WTC11 (cell line): Measurements from ENCODE around the gene OS9. TPM values are rescaled to one million over a fixed set of nuclear protein-coding genes. Genes with fewer than 3 reads are reported as not detected.
"Not testable (repeated sequence)": the region's sequence is repeated elsewhere in the genome, so short reads cannot be mapped to it uniquely, and the experiment has no call there.

Source experiments
- ATAC-seq: fragments of 200-7000 bp; cut with Tn5 transposase; 2 replicates; pipeline ENCODE4 v1.10.0; 2021; ENCODE audit warnings: mild to moderate bottlenecking, moderate library complexity
- CTCF ChIA-PET: fragments of 300-600 bp; sonication (Branson Sonifier 250); formaldehyde crosslinking; loops from one replicate; lab custom pipeline; 2021; ENCODE audit warnings: antibody characterized with exemption; lab: Charles Lee
- POLR2A ChIA-PET: fragments of 350-600 bp; sonication (Branson Sonifier 250); formaldehyde crosslinking; loops from one replicate; lab custom pipeline; 2021; ENCODE audit warnings: antibody characterized with exemption; lab: Charles Lee
- DNase-seq: peaks from one replicate; pipeline ENCODE4 v3.0.0; 2021; ENCODE audit warnings: low spot score
- H3K27ac Mint-ChIP-seq: 2 replicates; pipeline ENCODE4 v1.8.0; 2021; ENCODE audit warnings: mixed read lengths
- H3K27me3 Mint-ChIP-seq: 2 replicates; pipeline ENCODE4 v1.8.0; 2021; ENCODE audit warnings: low read depth, mild to moderate bottlenecking, moderate library complexity, mixed read lengths
- H3K36me3 Mint-ChIP-seq: 2 replicates; pipeline ENCODE4 v1.8.0; 2021; ENCODE audit warnings: mixed read lengths
- H3K4me1 Mint-ChIP-seq: 2 replicates; pipeline ENCODE4 v1.8.0; 2022; ENCODE audit warnings: mixed read lengths
- H3K4me3 Mint-ChIP-seq: 2 replicates; pipeline ENCODE4 v1.8.0; 2021; ENCODE audit warnings: mild to moderate bottlenecking, moderate library complexity, mixed read lengths
- H3K9me3 Mint-ChIP-seq: 2 replicates; pipeline ENCODE4 v1.8.0; 2021; ENCODE audit warnings: mixed read lengths
- CREB1 ChIP-seq: sonication (generic); formaldehyde crosslinking; IDR thresholded peaks from 2 replicates; pipeline ENCODE4 v1.8.0; 2023; ENCODE audit warnings: mild to moderate bottlenecking, missing genetic modification reagents
- JAZF1 ChIP-seq: fragments of 250-450 bp; sonication (Bioruptor Pico); IDR thresholded peaks from 2 replicates; pipeline ENCODE4 v1.9.0; 2021; ENCODE audit warnings: moderate library complexity, mild to moderate bottlenecking, inconsistent platforms
- NFYB ChIP-seq: sonication (generic); formaldehyde crosslinking; conservative IDR thresholded peaks from 2 replicates; pipeline ENCODE4 v1.8.0; 2022; ENCODE audit warnings: low read depth, missing genetic modification reagents
- NR1H2 ChIP-seq: sonication (generic); formaldehyde crosslinking; IDR thresholded peaks from 2 replicates; pipeline ENCODE4 v1.9.0; 2021; ENCODE audit warnings: mild to moderate bottlenecking, moderate library complexity, missing genetic modification reagents
- NR2C2 ChIP-seq: sonication (generic); formaldehyde crosslinking; IDR thresholded peaks from 2 replicates; pipeline ENCODE4 v1.8.0; 2022; ENCODE audit warnings: mild to moderate bottlenecking, missing genetic modification reagents
- TEAD4 ChIP-seq: sonication (generic); formaldehyde crosslinking; IDR thresholded peaks from 2 replicates; pipeline ENCODE4 v1.8.0; 2022; ENCODE audit warnings: mild to moderate bottlenecking, missing genetic modification reagents
- ZBTB21 ChIP-seq: sonication (generic); formaldehyde crosslinking; IDR thresholded peaks from 2 replicates; pipeline ENCODE4 v1.8.1; 2023; ENCODE audit warnings: mild to moderate bottlenecking, missing genetic modification reagents, borderline replicate concordance
- ZNF263 ChIP-seq: sonication (generic); formaldehyde crosslinking; IDR thresholded peaks from 2 replicates; pipeline ENCODE4 v1.8.1; 2022; ENCODE audit warnings: low read depth, mild to moderate bottlenecking, moderate library complexity, missing genetic modification reagents
- ZNF396 ChIP-seq: fragments of 250-450 bp; sonication (Bioruptor Pico); IDR thresholded peaks from 2 replicates; pipeline ENCODE4 v1.8.0; 2021; ENCODE audit warnings: mild to moderate bottlenecking, moderate library complexity, borderline replicate concordance
- ZNF416 ChIP-seq: fragments of 250-450 bp; sonication (Bioruptor Pico); IDR thresholded peaks from 2 replicates; pipeline ENCODE4 v1.9.0; 2021; ENCODE audit warnings: mild to moderate bottlenecking, inconsistent platforms
- total RNA-seq: library from RNA; stranded (reverse); gene quantifications from 3 replicates; pipeline ENCODE4 v1.2.3, GENCODE V29; 2021
- TF ChIP-seq, protein P1 (sequence below): fragments of 200-600 bp; IDR thresholded peaks from 2 replicates; pipeline ENCODE4 v1.8.0; 2022; ENCODE audit warnings: antibody characterized with exemption
- TF ChIP-seq, protein P2 (sequence below): sonication (generic); formaldehyde crosslinking; conservative IDR thresholded peaks from 2 replicates; pipeline ENCODE4 v1.8.1; 2023; ENCODE audit warnings: mild to moderate bottlenecking, low read depth, missing genetic modification reagents, moderate library complexity
- TF ChIP-seq, protein P3 (sequence below): sonication (generic); formaldehyde crosslinking; IDR thresholded peaks from 2 replicates; pipeline ENCODE4 v1.8.0; 2022; ENCODE audit warnings: mild to moderate bottlenecking, missing genetic modification reagents
- TF ChIP-seq, protein P4 (sequence below): sonication (generic); formaldehyde crosslinking; IDR thresholded peaks from 2 replicates; pipeline ENCODE4 v1.8.1; 2023; ENCODE audit warnings: mild to moderate bottlenecking, moderate library complexity, missing genetic modification reagents
- TF ChIP-seq, protein P5 (sequence below): fragments of 250-450 bp; sonication (Bioruptor Pico); IDR thresholded peaks from 2 replicates; pipeline ENCODE4 v1.8.0; 2021; ENCODE audit warnings: mild to moderate bottlenecking
- TF ChIP-seq, protein P6 (sequence below): sonication (generic); formaldehyde crosslinking; IDR thresholded peaks from 2 replicates; pipeline ENCODE4 v1.8.1; 2022; ENCODE audit warnings: low read depth, mild to moderate bottlenecking, moderate library complexity, missing genetic modification reagents, borderline replicate concordance
- TF ChIP-seq, protein P7 (sequence below): sonication (generic); formaldehyde crosslinking; IDR thresholded peaks from 2 replicates; pipeline ENCODE4 v1.8.0; 2022; ENCODE audit warnings: missing genetic modification reagents

Gene OS9
- total RNA-seq, 1 experiment from 2014 or later, result 77.5 TPM

DNA sequence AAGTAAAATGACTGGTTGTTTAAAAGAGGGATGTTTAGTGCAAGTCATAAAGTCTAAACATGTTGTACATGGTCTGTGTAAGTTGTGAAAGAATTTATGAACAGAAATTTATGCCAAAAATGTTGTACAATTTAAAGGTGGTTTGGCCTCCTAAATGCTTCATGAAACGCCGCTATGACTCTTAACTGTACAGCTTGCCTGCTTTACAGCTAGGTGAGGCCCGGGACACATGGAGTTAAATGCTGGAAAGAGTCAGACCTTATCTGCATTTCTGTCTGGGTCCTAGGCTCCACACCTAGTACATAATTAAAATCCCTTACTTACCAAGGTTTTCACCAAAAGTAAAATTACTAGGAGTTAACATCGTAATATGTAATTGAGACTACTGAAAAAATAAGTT, 32.6 kb upstream of the OS9 start:
- H3K9me3 Mint-ChIP-seq, result peaks cover 78% of the 10 kb centered on the region
- H3K4me3 Mint-ChIP-seq, result no peak overlapping the region
- H3K27me3 Mint-ChIP-seq, result peaks cover 53% of the 10 kb centered on the region
- ChIA-PET POLR2A (no interaction called here), CTCF (interaction anchor here (1.1 kb wide), 1 partner anchor 30 kb away, joined by 3 read pairs; no protein-coding TSS in a partner anchor)
- TF ChIP-seq, protein P1, sequence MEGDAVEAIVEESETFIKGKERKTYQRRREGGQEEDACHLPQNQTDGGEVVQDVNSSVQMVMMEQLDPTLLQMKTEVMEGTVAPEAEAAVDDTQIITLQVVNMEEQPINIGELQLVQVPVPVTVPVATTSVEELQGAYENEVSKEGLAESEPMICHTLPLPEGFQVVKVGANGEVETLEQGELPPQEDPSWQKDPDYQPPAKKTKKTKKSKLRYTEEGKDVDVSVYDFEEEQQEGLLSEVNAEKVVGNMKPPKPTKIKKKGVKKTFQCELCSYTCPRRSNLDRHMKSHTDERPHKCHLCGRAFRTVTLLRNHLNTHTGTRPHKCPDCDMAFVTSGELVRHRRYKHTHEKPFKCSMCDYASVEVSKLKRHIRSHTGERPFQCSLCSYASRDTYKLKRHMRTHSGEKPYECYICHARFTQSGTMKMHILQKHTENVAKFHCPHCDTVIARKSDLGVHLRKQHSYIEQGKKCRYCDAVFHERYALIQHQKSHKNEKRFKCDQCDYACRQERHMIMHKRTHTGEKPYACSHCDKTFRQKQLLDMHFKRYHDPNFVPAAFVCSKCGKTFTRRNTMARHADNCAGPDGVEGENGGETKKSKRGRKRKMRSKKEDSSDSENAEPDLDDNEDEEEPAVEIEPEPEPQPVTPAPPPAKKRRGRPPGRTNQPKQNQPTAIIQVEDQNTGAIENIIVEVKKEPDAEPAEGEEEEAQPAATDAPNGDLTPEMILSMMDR, result no peak
- TF ChIP-seq NFYB (CRISPR knock-in tag), result no peak
- TF ChIP-seq ZNF416, result no peak
- no peak for DNase-seq
- H3K36me3 Mint-ChIP-seq, result peaks cover 27% of the 10 kb centered on the region
- H3K4me1 Mint-ChIP-seq, result no peaks in the 10 kb centered on the region
- ATAC-seq, result no peak
- no peak overlapping the region for H3K27ac Mint-ChIP-seq

DNA sequence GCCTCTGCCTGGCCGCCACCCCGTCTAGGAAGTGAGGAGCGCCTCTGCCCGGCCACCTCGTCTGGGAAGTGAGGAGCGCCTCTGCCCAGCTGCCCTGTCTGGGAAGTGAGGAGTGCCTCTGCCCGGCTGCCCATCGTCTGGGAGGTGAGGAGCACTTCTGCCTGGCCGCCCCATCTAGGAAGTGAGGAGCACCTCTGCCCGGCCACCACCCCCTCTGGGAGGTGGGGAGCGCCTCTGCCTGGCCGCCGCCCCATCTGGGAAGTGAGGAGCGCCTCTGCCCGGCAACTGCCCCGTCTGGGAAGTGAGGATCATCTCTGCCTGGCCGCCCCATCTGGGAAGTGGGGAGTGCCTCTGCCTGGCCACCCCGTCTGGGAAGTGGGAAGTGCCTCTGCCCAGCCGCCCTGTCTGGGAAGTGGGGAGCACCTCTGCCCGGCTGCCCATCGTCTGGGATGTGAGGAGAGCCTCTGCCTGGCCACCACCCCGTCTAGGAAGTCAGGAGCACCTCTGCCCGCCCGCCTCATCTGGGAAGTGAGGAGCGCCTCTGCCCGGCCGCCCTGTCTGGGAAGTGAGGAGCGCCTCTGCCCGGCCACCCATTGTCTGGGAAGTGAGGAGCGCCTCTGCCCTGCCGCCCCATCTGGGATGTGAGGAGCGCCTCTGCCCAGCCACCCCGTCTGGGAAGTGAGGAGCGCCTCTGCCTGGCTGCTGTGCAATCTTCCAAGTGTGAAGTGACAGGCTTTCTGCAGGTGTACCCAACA, 28.7 kb upstream of the OS9 start:
- H3K27ac Mint-ChIP-seq, POLR2A ChIA-PET, DNase-seq, CTCF ChIA-PET, ATAC-seq, H3K4me3 Mint-ChIP-seq, H3K4me1 Mint-ChIP-seq: not testable (repeated sequence)
- H3K36me3 Mint-ChIP-seq, result peaks cover 23% of the 10 kb centered on the region
- peaks cover 60% of the 10 kb centered on the region for H3K9me3 Mint-ChIP-seq
- H3K27me3 Mint-ChIP-seq, result peaks cover 34% of the 10 kb centered on the region

DNA sequence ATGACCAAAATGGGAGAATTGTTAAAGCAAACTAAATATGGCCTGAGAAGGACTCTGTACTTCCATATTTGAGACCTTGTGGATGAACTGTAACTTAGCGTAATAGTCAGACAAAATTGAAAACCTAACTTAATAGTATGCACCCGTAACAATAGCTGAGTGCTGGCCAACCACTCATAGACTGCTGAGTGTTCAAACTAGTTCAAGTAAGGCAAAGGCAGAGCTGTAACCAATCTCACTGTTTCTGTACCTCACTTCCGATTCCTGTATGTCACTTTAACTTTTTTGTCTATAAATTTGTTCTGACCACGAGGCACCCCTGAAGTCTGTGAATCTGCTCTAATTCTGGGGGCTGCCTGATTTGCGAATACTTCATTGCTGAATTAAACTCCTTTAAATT, 27.0 kb upstream of the OS9 start:
- ATAC-seq (no peak), DNase-seq (no peak)
- TF ChIP-seq CREB1 (CRISPR knock-in tag) (no peak), ZNF396 (CRISPR knock-in tag) (no peak), TEAD4 (no peak), JAZF1 (CRISPR knock-in tag) (no peak), NR1H2 (CRISPR knock-in tag) (no peak), NR2C2 (no peak), ZBTB21 (CRISPR knock-in tag) (no peak), ZNF263 (CRISPR knock-in tag) (no peak)
- TF ChIP-seq, protein P2, sequence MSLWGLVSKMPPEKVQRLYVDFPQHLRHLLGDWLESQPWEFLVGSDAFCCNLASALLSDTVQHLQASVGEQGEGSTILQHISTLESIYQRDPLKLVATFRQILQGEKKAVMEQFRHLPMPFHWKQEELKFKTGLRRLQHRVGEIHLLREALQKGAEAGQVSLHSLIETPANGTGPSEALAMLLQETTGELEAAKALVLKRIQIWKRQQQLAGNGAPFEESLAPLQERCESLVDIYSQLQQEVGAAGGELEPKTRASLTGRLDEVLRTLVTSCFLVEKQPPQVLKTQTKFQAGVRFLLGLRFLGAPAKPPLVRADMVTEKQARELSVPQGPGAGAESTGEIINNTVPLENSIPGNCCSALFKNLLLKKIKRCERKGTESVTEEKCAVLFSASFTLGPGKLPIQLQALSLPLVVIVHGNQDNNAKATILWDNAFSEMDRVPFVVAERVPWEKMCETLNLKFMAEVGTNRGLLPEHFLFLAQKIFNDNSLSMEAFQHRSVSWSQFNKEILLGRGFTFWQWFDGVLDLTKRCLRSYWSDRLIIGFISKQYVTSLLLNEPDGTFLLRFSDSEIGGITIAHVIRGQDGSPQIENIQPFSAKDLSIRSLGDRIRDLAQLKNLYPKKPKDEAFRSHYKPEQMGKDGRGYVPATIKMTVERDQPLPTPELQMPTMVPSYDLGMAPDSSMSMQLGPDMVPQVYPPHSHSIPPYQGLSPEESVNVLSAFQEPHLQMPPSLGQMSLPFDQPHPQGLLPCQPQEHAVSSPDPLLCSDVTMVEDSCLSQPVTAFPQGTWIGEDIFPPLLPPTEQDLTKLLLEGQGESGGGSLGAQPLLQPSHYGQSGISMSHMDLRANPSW, result no peak
- TF ChIP-seq, protein P3, sequence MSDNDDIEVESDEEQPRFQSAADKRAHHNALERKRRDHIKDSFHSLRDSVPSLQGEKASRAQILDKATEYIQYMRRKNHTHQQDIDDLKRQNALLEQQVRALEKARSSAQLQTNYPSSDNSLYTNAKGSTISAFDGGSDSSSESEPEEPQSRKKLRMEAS (CRISPR knock-in tag), result no peak
- TF ChIP-seq, protein P4, sequence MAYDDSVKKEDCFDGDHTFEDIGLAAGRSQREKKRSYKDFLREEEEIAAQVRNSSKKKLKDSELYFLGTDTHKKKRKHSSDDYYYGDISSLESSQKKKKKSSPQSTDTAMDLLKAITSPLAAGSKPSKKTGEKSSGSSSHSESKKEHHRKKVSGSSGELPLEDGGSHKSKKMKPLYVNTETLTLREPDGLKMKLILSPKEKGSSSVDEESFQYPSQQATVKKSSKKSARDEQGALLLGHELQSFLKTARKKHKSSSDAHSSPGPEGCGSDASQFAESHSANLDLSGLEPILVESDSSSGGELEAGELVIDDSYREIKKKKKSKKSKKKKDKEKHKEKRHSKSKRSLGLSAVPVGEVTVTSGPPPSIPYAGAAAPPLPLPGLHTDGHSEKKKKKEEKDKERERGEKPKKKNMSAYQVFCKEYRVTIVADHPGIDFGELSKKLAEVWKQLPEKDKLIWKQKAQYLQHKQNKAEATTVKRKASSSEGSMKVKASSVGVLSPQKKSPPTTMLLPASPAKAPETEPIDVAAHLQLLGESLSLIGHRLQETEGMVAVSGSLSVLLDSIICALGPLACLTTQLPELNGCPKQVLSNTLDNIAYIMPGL (CRISPR knock-in tag), result no peak
- TF ChIP-seq, protein P5, sequence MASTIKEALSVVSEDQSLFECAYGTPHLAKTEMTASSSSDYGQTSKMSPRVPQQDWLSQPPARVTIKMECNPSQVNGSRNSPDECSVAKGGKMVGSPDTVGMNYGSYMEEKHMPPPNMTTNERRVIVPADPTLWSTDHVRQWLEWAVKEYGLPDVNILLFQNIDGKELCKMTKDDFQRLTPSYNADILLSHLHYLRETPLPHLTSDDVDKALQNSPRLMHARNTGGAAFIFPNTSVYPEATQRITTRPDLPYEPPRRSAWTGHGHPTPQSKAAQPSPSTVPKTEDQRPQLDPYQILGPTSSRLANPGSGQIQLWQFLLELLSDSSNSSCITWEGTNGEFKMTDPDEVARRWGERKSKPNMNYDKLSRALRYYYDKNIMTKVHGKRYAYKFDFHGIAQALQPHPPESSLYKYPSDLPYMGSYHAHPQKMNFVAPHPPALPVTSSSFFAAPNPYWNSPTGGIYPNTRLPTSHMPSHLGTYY (CRISPR knock-in tag), result no peak
- TF ChIP-seq, protein P6, sequence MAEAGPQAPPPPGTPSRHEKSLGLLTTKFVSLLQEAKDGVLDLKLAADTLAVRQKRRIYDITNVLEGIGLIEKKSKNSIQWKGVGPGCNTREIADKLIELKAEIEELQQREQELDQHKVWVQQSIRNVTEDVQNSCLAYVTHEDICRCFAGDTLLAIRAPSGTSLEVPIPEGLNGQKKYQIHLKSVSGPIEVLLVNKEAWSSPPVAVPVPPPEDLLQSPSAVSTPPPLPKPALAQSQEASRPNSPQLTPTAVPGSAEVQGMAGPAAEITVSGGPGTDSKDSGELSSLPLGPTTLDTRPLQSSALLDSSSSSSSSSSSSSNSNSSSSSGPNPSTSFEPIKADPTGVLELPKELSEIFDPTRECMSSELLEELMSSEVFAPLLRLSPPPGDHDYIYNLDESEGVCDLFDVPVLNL (CRISPR knock-in tag), result no peak
- TF ChIP-seq, protein P7, sequence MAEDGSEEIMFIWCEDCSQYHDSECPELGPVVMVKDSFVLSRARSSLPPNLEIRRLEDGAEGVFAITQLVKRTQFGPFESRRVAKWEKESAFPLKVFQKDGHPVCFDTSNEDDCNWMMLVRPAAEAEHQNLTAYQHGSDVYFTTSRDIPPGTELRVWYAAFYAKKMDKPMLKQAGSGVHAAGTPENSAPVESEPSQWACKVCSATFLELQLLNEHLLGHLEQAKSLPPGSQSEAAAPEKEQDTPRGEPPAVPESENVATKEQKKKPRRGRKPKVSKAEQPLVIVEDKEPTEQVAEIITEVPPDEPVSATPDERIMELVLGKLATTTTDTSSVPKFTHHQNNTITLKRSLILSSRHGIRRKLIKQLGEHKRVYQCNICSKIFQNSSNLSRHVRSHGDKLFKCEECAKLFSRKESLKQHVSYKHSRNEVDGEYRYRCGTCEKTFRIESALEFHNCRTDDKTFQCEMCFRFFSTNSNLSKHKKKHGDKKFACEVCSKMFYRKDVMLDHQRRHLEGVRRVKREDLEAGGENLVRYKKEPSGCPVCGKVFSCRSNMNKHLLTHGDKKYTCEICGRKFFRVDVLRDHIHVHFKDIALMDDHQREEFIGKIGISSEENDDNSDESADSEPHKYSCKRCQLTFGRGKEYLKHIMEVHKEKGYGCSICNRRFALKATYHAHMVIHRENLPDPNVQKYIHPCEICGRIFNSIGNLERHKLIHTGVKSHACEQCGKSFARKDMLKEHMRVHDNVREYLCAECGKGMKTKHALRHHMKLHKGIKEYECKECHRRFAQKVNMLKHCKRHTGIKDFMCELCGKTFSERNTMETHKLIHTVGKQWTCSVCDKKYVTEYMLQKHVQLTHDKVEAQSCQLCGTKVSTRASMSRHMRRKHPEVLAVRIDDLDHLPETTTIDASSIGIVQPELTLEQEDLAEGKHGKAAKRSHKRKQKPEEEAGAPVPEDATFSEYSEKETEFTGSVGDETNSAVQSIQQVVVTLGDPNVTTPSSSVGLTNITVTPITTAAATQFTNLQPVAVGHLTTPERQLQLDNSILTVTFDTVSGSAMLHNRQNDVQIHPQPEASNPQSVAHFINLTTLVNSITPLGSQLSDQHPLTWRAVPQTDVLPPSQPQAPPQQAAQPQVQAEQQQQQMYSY, result no peak
- Mint-ChIP-seq H3K4me1 (no peaks in the 10 kb centered on the region), H3K4me3 (no peak overlapping the region), H3K36me3 (peaks cover 14% of the 10 kb centered on the region), H3K9me3 (peaks cover 57% of the 10 kb centered on the region), H3K27me3 (peaks cover 34% of the 10 kb centered on the region), H3K27ac (no peak overlapping the region)
- ChIA-PET POLR2A (no interaction called here), CTCF (no interaction called here)
